ENCODE data around the gene HPGDS.

Gene HPGDS

DNA sequence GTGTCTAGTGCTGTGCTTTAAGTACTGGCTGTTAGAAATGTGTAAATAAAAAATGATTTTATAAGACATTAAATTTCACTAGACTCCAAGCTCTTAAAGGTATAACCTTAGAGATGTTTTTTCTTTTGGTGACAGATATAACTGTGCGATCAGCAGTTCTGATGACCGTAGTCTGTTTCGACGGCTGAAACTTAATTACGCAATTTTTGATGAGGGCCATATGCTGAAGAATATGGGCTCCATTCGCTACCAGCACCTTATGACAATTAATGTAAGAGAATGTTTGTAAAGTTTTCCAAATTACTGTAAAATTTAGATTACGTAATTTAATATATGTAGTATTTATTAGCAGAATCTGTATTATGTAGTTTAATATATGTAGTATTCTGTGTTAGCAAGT, 66.4 kb downstream of the HPGDS start:
- no peak overlapping the region for H3K9ac ChIP-seq (ENCODE audit: low read depth, low read length)
- H3K4me3 ChIP-seq (ENCODE audit: low read depth, low read length), result no peak overlapping the region
- H3K9me3 ChIP-seq (ENCODE audit: control insufficient read depth, insufficient read depth, low read length), result no peaks in the 10 kb centered on the region
- no peaks in the 10 kb centered on the region for H3K27me3 ChIP-seq (ENCODE audit: control insufficient read depth, insufficient read depth, low read length)
- peaks cover 7% of the 10 kb centered on the region for H3K36me3 ChIP-seq (ENCODE audit: control insufficient read depth, insufficient read depth, low read length)
- H3K4me1 ChIP-seq (ENCODE audit: control insufficient read depth, insufficient read depth, low read length), result no peaks in the 10 kb centered on the region

DNA sequence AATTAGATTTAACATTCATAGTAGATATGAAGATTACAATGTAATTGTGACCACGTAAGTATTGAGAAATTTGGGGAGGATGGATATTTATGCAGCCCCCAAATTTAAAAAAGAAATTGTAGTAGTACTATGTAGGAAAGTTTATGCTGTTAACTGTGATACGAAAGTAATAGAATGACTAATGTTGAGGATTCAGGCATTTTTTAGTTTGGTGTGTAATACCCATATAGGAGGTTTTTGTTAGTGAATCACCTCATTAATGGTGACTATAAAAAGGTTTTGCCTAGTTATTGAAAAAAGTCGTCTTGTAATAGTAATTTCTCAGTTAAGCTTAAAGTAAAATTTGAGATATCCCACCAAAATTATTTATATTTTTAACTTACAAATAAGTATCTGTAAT, 67.7 kb downstream of the HPGDS start:
- no peaks in the 10 kb centered on the region for H3K27me3 ChIP-seq (ENCODE audit: control insufficient read depth, insufficient read depth, low read length)
- no peak overlapping the region for H3K4me3 ChIP-seq (ENCODE audit: low read depth, low read length)
- H3K9ac ChIP-seq (ENCODE audit: low read depth, low read length), result no peak overlapping the region
- peaks cover 4% of the 10 kb centered on the region for H3K36me3 ChIP-seq (ENCODE audit: control insufficient read depth, insufficient read depth, low read length)
- H3K9me3 ChIP-seq (ENCODE audit: control insufficient read depth, insufficient read depth, low read length), result no peaks in the 10 kb centered on the region
- H3K4me1 ChIP-seq (ENCODE audit: control insufficient read depth, insufficient read depth, low read length), result no peaks in the 10 kb centered on the region

DNA sequence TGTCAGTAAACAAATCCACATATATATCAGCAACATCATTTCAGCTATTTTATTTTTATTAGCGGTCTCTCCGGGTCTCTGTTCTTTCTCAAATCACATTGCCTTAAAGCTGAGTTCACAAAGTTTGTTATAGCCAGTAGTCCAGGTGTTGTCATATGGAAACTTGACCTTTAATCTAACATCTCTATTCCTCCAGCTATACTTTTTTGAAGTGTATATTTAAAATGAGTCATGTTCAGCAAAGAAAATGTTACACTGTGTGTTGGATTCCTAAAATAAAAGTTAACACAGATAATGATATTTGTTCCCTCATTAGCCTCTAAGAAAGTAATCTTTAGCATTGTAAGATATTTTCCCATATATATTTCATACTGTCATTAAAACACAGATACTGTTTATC, 71.4 kb downstream of the HPGDS start:
- no peak overlapping the region for H3K4me3 ChIP-seq (ENCODE audit: low read depth, low read length)

DNA sequence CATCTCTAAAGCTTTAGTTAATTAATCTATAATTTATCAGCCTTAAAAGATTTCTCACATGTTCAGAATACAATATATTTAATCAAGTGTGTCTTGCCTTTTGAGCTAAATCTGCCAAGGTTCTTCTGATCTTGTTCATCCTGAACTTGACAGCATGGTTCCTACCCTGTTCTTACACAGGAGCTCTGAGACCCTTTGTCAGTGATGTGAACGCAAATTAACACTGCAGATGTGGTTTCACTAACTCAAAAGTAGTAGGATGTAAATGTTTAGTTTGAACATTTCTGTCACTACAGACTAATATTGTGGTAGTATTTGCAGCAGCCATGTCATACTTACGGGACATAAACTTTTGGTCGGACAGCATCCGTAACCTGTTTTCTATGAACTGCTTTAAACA, 75.6 kb downstream of the HPGDS start:
- no peak overlapping the region for H3K9ac ChIP-seq (ENCODE audit: low read depth, low read length)
- H3K27me3 ChIP-seq (ENCODE audit: control insufficient read depth, insufficient read depth, low read length), result no peaks in the 10 kb centered on the region
- H3K4me3 ChIP-seq (ENCODE audit: low read depth, low read length), result no peak overlapping the region
- no peaks in the 10 kb centered on the region for H3K9me3 ChIP-seq (ENCODE audit: control insufficient read depth, insufficient read depth, low read length)
- no peaks in the 10 kb centered on the region for H3K36me3 ChIP-seq (ENCODE audit: control insufficient read depth, insufficient read depth, low read length)
- H3K4me1 ChIP-seq (ENCODE audit: control insufficient read depth, insufficient read depth, low read length), result no peaks in the 10 kb centered on the region

More for the DNA sequence above, 71.4 kb downstream of the HPGDS start:
- no peaks in the 10 kb centered on the region for H3K9me3 ChIP-seq (ENCODE audit: control insufficient read depth, insufficient read depth, low read length)
- no peaks in the 10 kb centered on the region for H3K27me3 ChIP-seq (ENCODE audit: control insufficient read depth, insufficient read depth, low read length)
- H3K9ac ChIP-seq (ENCODE audit: low read depth, low read length), result no peak overlapping the region
- no peaks in the 10 kb centered on the region for H3K36me3 ChIP-seq (ENCODE audit: control insufficient read depth, insufficient read depth, low read length)
- H3K4me1 ChIP-seq (ENCODE audit: control insufficient read depth, insufficient read depth, low read length), result no peaks in the 10 kb centered on the region

DNA sequence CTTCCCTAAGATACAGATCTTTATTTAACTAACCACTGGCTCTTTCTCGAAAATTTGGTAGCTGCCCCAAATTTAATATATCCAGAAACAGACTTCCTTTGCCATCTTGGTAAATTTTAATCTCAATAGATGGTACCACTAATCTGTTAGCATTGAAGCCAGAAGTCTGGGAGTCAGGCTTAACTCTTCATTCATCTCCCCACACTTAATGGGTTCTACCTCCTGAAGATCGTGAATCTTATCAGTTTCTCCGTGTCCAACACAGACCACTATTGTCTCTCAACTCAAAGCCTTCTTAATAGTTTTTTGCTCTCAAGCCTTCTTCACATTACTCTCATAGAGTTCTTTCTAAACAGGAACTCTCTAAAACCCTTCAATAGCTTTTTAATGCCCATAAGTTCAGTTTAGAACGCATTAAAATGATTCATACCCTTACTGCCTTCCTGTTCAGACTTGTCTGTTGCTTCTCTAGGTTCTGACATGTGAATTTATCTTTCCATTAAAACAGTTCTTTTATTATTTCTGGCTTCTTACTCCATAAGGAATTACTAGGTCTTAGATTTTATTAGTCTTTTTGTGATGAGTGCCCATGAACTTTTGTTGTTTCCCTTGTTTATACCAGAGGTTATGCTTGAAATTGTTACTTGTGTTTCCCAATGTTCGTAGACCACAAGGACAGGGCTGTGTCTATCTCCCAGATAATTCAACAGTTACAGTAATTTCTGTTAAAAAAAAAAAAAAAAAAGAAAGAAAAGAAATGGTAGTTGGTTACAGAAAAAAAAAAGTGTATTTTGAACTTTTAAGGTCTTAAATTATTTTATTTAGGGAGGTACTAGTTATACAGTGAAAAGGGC, 80.2 kb downstream of the HPGDS start:
- Histone ChIP-seq H3K9me3 (ENCODE audit: control insufficient read depth, insufficient read depth, low read length) (no peaks in the 10 kb centered on the region), H3K27me3 (ENCODE audit: control insufficient read depth, insufficient read depth, low read length) (no peaks in the 10 kb centered on the region), H3K4me1 (ENCODE audit: control insufficient read depth, insufficient read depth, low read length) (no peaks in the 10 kb centered on the region), H3K9ac (ENCODE audit: low read depth, low read length) (no peak overlapping the region), H3K4me3 (ENCODE audit: low read depth, low read length) (no peak overlapping the region), H3K36me3 (ENCODE audit: control insufficient read depth, insufficient read depth, low read length) (no peaks in the 10 kb centered on the region)

DNA sequence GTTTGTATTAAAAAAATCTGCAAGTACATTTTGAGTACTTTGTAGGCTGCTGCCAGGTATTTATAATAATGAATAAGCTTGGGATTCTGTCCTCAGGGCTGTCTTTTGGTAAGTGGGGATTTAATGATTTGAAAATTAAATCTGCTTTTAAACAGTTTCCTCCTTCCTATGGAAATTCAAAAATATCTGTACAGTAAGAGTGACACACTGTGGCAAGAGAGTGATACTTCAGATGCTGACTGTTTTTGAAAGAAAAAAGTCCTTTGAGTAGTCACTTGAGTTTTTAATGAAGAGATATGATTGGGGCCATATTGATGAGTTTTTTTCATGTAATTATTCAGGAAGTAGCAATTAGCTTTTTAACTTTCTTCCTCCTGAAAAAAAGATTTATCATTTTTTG, 85.8 kb downstream of the HPGDS start:
- no peaks in the 10 kb centered on the region for H3K27me3 ChIP-seq (ENCODE audit: control insufficient read depth, insufficient read depth, low read length)

DNA sequence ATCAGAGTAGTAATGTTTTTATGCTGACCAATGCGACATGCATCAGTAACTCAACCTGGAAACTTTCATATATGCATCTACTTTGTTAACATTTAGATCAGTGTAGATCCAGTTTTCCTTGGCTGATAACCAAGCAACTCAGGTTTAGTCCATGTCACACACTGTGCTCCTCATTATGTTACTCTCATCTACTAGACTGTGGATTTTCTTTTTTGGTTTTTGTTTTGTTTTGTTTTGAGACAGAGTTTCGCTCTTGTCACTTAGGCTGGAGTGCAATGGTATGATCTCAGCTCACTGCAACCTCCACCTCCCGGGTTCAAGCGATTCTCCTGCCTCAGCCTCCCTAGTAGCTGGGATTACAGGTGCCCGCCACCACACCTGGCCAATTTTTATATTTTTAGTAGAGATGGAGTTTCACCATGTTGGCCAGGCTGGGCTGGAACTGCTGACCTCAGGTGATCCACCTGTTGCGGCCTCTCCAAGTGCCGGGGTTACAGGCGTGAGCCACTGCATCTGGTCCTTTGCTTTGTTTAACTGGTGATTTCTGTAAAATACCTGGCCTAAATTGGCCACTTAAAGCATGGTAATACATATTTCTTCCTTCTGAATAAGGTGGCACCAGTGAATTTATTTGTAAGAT, 86.4 kb downstream of the HPGDS start:
- Histone ChIP-seq H3K4me1 (ENCODE audit: control insufficient read depth, insufficient read depth, low read length) (no peaks in the 10 kb centered on the region), H3K36me3 (ENCODE audit: control insufficient read depth, insufficient read depth, low read length) (no peaks in the 10 kb centered on the region)

More for the DNA sequence above, 85.8 kb downstream of the HPGDS start:
- H3K4me1 ChIP-seq (ENCODE audit: control insufficient read depth, insufficient read depth, low read length), result no peaks in the 10 kb centered on the region
- H3K4me3 ChIP-seq (ENCODE audit: low read depth, low read length), result no peak overlapping the region
- H3K9me3 ChIP-seq (ENCODE audit: control insufficient read depth, insufficient read depth, low read length), result no peaks in the 10 kb centered on the region
- no peaks in the 10 kb centered on the region for H3K36me3 ChIP-seq (ENCODE audit: control insufficient read depth, insufficient read depth, low read length)
- H3K9ac ChIP-seq (ENCODE audit: low read depth, low read length), result no peak overlapping the region

DNA sequence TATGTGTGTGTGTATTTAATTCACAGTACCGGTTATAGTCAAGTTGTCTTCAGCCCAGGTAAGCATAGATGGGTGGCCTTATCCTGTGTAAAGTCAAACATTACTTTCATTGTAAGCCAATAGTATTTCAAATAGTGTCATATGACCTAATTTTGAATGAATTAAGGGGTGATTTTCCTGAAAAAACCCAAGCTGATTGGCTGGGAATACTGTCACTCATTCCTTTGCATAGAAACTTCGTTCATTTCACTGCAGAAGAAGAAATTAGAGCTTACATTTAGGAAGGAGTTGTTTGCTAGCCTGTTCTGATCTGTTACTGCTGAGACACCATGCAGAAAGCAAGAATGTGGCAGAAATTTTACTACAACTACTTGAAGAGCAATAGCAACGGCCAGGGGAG, 89.6 kb downstream of the HPGDS start:
- H3K4me1 ChIP-seq (ENCODE audit: control insufficient read depth, insufficient read depth, low read length), result no peaks in the 10 kb centered on the region
- H3K9ac ChIP-seq (ENCODE audit: low read depth, low read length), result no peak overlapping the region
- H3K36me3 ChIP-seq (ENCODE audit: control insufficient read depth, insufficient read depth, low read length), result no peaks in the 10 kb centered on the region
- no peak overlapping the region for H3K4me3 ChIP-seq (ENCODE audit: low read depth, low read length)
- H3K9me3 ChIP-seq (ENCODE audit: control insufficient read depth, insufficient read depth, low read length), result no peaks in the 10 kb centered on the region
- H3K27me3 ChIP-seq (ENCODE audit: control insufficient read depth, insufficient read depth, low read length), result no peaks in the 10 kb centered on the region

More for the DNA sequence above, 86.4 kb downstream of the HPGDS start:
- Histone ChIP-seq H3K9ac (ENCODE audit: low read depth, low read length) (no peak overlapping the region), H3K27me3 (ENCODE audit: control insufficient read depth, insufficient read depth, low read length) (no peaks in the 10 kb centered on the region), H3K4me3 (ENCODE audit: low read depth, low read length) (no peak overlapping the region), H3K9me3 (ENCODE audit: control insufficient read depth, insufficient read depth, low read length) (no peaks in the 10 kb centered on the region)

DNA sequence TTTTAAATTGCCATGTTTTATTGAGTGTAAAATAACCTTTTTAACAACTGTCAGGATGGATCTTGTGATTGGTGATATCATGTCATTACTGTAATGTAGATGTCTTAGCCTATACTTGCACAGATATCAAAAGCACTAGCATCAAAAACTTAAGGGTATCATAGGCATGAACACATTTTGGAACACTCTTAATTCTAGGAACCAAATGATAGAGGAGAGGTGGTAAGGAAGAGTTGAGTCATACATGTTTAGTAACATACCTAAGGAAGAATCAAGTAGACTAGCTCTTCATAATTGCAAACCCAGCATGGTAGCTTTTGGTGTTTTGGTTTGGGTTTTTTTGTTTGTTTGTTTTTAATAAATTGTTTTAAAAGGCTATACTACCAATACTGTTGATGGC, 91.5 kb downstream of the HPGDS start:
- Histone ChIP-seq H3K9ac (ENCODE audit: low read depth, low read length) (no peak overlapping the region), H3K27me3 (ENCODE audit: control insufficient read depth, insufficient read depth, low read length) (no peaks in the 10 kb centered on the region), H3K4me3 (ENCODE audit: low read depth, low read length) (no peak overlapping the region), H3K36me3 (ENCODE audit: control insufficient read depth, insufficient read depth, low read length) (no peaks in the 10 kb centered on the region), H3K4me1 (ENCODE audit: control insufficient read depth, insufficient read depth, low read length) (no peaks in the 10 kb centered on the region), H3K9me3 (ENCODE audit: control insufficient read depth, insufficient read depth, low read length) (no peaks in the 10 kb centered on the region)
